Liver (tissue), 9 donors: ENCODE results near the gene CAT. TPM values are rescaled to one million over a fixed set of nuclear protein-coding genes. Genes with fewer than 3 reads are reported as not detected.

Source experiments
- DNase-seq: peaks from one replicate; pipeline ENCODE4 v3.0.0-alpha.2; 2017; ENCODE audit warnings: low spot score
- H3K27ac ChIP-seq, 2 donors: one replicate each; pipeline ENCODE4 v1.7.0; 2013; ENCODE audit warnings: inconsistent platforms in 2 of 2, low read length in 2 of 2, control low read depth in 1 of 2, low read depth in 1 of 2, mild to moderate bottlenecking in 1 of 2
- H3K27me3 ChIP-seq, 4 donors: one replicate each; pipeline versions ENCODE4 v1.6.1 to v1.7.0; 2013; ENCODE audit warnings: low read length in 3 of 4, inconsistent platforms in 1 of 4, mild to moderate bottlenecking in 1 of 4, moderate library complexity in 1 of 4; ENCODE audit not compliant: control insufficient read depth in 4 of 4, insufficient read depth in 4 of 4
- H3K36me3 ChIP-seq, 4 donors: one replicate each; pipeline versions ENCODE4 v1.6.1 to v1.7.0; 2013; ENCODE audit warnings: low read length in 3 of 4, mild to moderate bottlenecking in 3 of 4, low read depth in 1 of 4, moderate library complexity in 1 of 4; ENCODE audit not compliant: control insufficient read depth in 4 of 4, insufficient read depth in 3 of 4
- H3K4me1 ChIP-seq, 4 donors: one replicate each; pipeline versions ENCODE4 v1.6.1 to v1.7.0; 2013; ENCODE audit warnings: low read length in 3 of 4, mild to moderate bottlenecking in 3 of 4, moderate library complexity in 1 of 4; ENCODE audit not compliant: control insufficient read depth in 4 of 4, insufficient read depth in 4 of 4
- H3K4me3 ChIP-seq, 3 donors: one replicate each; pipeline versions ENCODE4 v1.6.1 to v1.7.0; 2013; ENCODE audit warnings: low read length in 3 of 3, control low read depth in 1 of 3, low read depth in 1 of 3, mild to moderate bottlenecking in 1 of 3
- H3K9ac ChIP-seq, 2 donors: one replicate each; pipeline ENCODE4 v1.7.0; 2013; ENCODE audit warnings: low read length in 2 of 2, mild to moderate bottlenecking in 2 of 2, moderate library complexity in 2 of 2, control low read depth in 1 of 2, low read depth in 1 of 2
- H3K9me3 ChIP-seq, 4 donors: one replicate each; pipeline versions ENCODE4 v1.6.1 to v1.7.0; 2013; ENCODE audit warnings: low read length in 3 of 4; ENCODE audit not compliant: control insufficient read depth in 4 of 4
- ATF3 ChIP-seq: IDR thresholded peaks from 2 replicates; pipeline ENCODE4 v1.6.1; 2016; ENCODE audit warnings: antibody characterized with exemption
- EGR1 ChIP-seq, 2 donors: IDR thresholded peaks; 2 replicates each; pipeline ENCODE4 v1.6.1; 2016 to 2018; ENCODE audit warnings: antibody characterized with exemption in 2 of 2, low read depth in 2 of 2
- FOXA1 ChIP-seq: IDR thresholded peaks from 2 replicates; pipeline ENCODE4 v1.6.1; 2016; ENCODE audit warnings: antibody characterized with exemption
- FOXA2 ChIP-seq: IDR thresholded peaks from 2 replicates; pipeline ENCODE4 v1.6.1; 2016; ENCODE audit warnings: antibody characterized with exemption
- GABPA ChIP-seq, 2 donors: IDR thresholded peaks in 1 of 2; conservative IDR thresholded peaks in 1 of 2; 2 replicates each; pipeline ENCODE4 v1.6.1; 2016; ENCODE audit warnings: antibody characterized with exemption in 2 of 2, mild to moderate bottlenecking in 1 of 2, moderate library complexity in 1 of 2
- HNF4A ChIP-seq, 2 donors: conservative IDR thresholded peaks; 2 replicates each; pipeline ENCODE4 v1.6.1; 2016; ENCODE audit warnings: antibody characterized with exemption in 2 of 2, mild to moderate bottlenecking in 2 of 2
- HNF4G ChIP-seq: IDR thresholded peaks from 2 replicates; pipeline ENCODE4 v1.6.1; 2016; ENCODE audit warnings: antibody characterized with exemption
- JUND ChIP-seq, 2 donors: IDR thresholded peaks; 2 replicates each; pipeline ENCODE4 v1.6.1; 2016; ENCODE audit warnings: antibody characterized with exemption in 2 of 2
- MAX ChIP-seq: IDR thresholded peaks from 2 replicates; pipeline ENCODE4 v1.6.1; 2016; ENCODE audit warnings: antibody characterized with exemption
- NR2F2 ChIP-seq: IDR thresholded peaks from 2 replicates; pipeline ENCODE4 v1.6.1; 2016; ENCODE audit warnings: antibody characterized with exemption
- RAD21 ChIP-seq, 2 donors: IDR thresholded peaks; 2 replicates each; pipeline ENCODE4 v1.6.1; 2016; ENCODE audit warnings: antibody characterized with exemption in 2 of 2, mild to moderate bottlenecking in 2 of 2
- RXRA ChIP-seq, 2 donors: IDR thresholded peaks; 2 replicates each; pipeline ENCODE4 v1.6.1; 2017 to 2018; ENCODE audit warnings: antibody characterized with exemption in 2 of 2, mild to moderate bottlenecking in 1 of 2
- SP1 ChIP-seq: IDR thresholded peaks from 2 replicates; pipeline ENCODE4 v1.6.1; 2018; ENCODE audit warnings: antibody characterized with exemption, mild to moderate bottlenecking
- TAF1 ChIP-seq: conservative IDR thresholded peaks from 2 replicates; pipeline ENCODE4 v1.6.1; 2016; ENCODE audit warnings: antibody characterized with exemption, mild to moderate bottlenecking
- YY1 ChIP-seq: IDR thresholded peaks from 2 replicates; pipeline ENCODE4 v1.6.1; 2016; ENCODE audit warnings: antibody characterized with exemption, mild to moderate bottlenecking
- ZBTB33 ChIP-seq: IDR thresholded peaks from 2 replicates; pipeline ENCODE4 v1.6.1; 2016; ENCODE audit warnings: antibody characterized with exemption
- WGBS: extraction: QIAGEN DNeasy Blood & Tissue Kit; methylation state at CpG from one replicate; pipeline ENCODE4 v1.1.7; 2013; 5-methylcytosine and 5-hydroxymethylcytosine counted together
- polyA plus RNA-seq, 2 donors: library from polyadenylated mRNA; stranded (reverse) in 1 of 2; unstranded in 1 of 2; fragments of 200-250 nt in 1 of 2; fragments of >200 nt in 1 of 2; fragmentation: Nextera tagmentation in 1 of 2; extraction: Ambion mirVana in 1 of 2; gene quantifications; one replicate each; pipeline versions ENCODE4 v1.2.1 to v1.2.3, GENCODE V29; 2013 to 2015
- total RNA-seq, 2 donors: library from RNA; depleted of rRNA; stranded (reverse); fragments of >200 nt; gene quantifications; one replicate each; pipeline ENCODE4 v1.2.3, GENCODE V29; 2014
- TF ChIP-seq, protein P1 (sequence below): fragments of 150-350 bp; IDR thresholded peaks from 2 replicates; pipeline ENCODE4 v1.5.1; 2017; ENCODE audit warnings: improper control_type of control experiment, low read depth, low read length; ENCODE audit not compliant: missing input control
- donor health status: healthy.
- donor health status: healthy.
- donor health status: healthy.
- donor health status: healthy.
- donor health status: healthy.

The CAT gene
- total and polyA plus RNA-seq, 4 donors = 270 to 620 (median 388) TPM

DNA sequence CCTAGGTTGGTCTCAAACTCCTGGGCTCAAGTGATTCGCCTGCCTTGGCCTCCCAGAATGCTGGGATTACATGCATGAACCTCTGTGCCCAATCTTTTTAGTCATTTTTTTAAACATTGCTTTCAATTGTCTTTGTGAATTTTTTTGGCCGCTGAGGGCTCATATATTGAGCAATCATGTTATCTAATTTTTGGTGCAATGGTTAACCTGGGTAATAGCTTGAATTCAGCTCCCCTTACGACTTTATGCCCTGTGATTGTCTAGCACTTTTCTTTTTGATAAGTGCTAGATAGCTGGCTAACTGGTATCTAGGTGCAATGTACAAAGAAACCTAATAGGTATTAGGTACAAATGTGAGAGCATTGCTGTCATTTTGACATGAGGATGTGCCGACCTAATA is 35.3 kb upstream of the CAT start (continued):
- TF ChIP-seq ATF3 (no peak), YY1 (peak; percentile 60), RXRA (IDR thresholded peaks at IDR 0.05) (peak; percentile 34 to 64), NR2F2 (no peak), EGR1 (IDR thresholded peaks at IDR 0.05; ENCODE audit: low read depth in 2 of 2) (no peak), JUND (IDR thresholded peaks at IDR 0.05) (peak in 1 of 2 donors; percentile 13), SP1 (peak; percentile 38), HNF4G (no peak)
- TF ChIP-seq, protein P1, sequence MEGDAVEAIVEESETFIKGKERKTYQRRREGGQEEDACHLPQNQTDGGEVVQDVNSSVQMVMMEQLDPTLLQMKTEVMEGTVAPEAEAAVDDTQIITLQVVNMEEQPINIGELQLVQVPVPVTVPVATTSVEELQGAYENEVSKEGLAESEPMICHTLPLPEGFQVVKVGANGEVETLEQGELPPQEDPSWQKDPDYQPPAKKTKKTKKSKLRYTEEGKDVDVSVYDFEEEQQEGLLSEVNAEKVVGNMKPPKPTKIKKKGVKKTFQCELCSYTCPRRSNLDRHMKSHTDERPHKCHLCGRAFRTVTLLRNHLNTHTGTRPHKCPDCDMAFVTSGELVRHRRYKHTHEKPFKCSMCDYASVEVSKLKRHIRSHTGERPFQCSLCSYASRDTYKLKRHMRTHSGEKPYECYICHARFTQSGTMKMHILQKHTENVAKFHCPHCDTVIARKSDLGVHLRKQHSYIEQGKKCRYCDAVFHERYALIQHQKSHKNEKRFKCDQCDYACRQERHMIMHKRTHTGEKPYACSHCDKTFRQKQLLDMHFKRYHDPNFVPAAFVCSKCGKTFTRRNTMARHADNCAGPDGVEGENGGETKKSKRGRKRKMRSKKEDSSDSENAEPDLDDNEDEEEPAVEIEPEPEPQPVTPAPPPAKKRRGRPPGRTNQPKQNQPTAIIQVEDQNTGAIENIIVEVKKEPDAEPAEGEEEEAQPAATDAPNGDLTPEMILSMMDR = no peak

DNA sequence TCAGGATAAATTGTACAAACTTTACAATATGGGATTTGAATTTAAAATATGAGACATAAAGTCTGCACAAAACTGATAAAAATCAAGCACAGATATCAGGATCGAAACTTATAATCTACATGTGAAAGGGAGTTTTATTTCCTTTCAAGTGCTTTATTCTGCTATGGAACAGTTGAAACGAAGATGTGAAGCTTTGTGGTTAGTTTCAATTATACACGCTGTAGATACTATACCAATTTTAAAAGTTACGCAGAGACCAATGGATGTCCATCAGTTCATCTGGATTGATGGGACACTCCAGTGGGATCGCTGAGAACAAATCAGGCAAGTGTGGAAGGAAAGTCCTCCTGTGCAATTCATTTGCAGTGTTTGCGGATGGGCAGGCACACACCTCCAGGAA is 34.5 kb upstream of the CAT start:
- 91% methylated on average over 6 of the region's 6 CpGs for WGBS
- H3K4me1 ChIP-seq = peaks cover 4 to 60% (median 32%) of the 10 kb centered on the region in 4 donors
- no peak for DNase-seq
- peak overlapping the region; percentile 65 to 73 for H3K27ac ChIP-seq
- H3K36me3 ChIP-seq = no peaks in the 10 kb centered on the region
- H3K9ac ChIP-seq = no peak overlapping the region
- H3K27me3 ChIP-seq = no peaks in the 10 kb centered on the region
- TF ChIP-seq MAX (no peak), HNF4A (conservative IDR thresholded peaks at IDR 0.05) (no peak), ATF3 (no peak), EGR1 (IDR thresholded peaks at IDR 0.05; ENCODE audit: low read depth in 2 of 2) (no peak), RXRA (IDR thresholded peaks at IDR 0.05) (no peak), ZBTB33 (no peak), FOXA1 (no peak), TAF1 (no peak), JUND (IDR thresholded peaks at IDR 0.05) (no peak), FOXA2 (no peak)
- no peaks in the 10 kb centered on the region for H3K9me3 ChIP-seq
- no peak overlapping the region for H3K4me3 ChIP-seq

DNA sequence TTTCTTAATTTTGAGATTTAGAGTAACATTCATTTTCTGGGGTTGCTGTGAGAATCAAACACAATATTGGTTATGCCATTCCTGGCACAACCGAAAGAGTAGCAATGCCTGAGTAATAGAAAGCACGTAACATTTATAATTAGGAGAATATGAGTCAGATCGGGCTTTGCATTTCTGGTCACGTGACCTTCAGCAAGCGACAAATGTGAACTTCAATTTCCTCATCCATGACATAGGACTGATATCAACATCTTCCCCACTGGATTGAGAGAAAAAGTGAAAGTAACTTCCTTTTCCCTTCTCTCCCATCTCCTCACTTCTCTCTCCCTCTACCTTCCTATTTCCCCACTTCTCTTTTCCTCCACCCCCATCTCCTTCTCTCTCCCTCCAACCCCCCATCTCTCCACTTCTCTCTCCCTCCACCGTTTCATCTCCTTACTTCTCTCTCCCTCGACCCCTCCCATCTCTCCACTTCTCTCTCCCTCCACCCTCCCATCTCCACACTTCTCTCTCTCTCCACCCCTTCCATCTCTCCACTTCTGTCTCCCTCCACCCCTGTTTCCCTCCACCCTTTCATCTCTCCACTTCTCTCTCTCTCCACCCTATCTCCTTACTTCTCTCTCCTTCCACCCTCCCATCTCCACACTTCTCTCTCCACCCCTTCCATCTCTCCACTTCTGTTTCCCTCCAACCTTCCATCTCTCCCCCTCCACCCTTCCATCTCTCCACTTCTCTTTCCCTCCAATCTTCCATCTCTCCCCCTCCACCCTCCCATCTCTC is 33.5 kb upstream of the CAT start:
- Histone ChIP-seq H3K9me3 (no peaks in the 10 kb centered on the region), H3K4me1 (peaks cover 4 to 60% (median 32%) of the 10 kb centered on the region in 4 donors), H3K27ac (peak overlapping the region; percentile 65 to 76), H3K9ac (no peak overlapping the region), H3K27me3 (no peaks in the 10 kb centered on the region), H3K4me3 (no peak overlapping the region), H3K36me3 (no peaks in the 10 kb centered on the region)
- TF ChIP-seq FOXA2 (no peak), HNF4A (conservative IDR thresholded peaks at IDR 0.05) (no peak), NR2F2 (no peak), GABPA (IDR thresholded peaks at IDR 0.05 in 1 of 2, conservative IDR thresholded peaks at IDR 0.05 in 1 of 2) (no peak), ZBTB33 (no peak), RAD21 (IDR thresholded peaks at IDR 0.05) (no peak), SP1 (no peak)
- TF ChIP-seq, protein P1 = no peak
- 55% methylated on average over 6 of the region's 7 CpGs for WGBS
- DNase-seq = no peak
